Measurements from ENCODE around the gene LRCH3. TPM values are rescaled to one million over a fixed set of nuclear protein-coding genes. Genes with fewer than 3 reads are reported as not detected.

LRCH3 gene
- total and polyA plus RNA-seq, 2 of the 13 experiments (the other 11 are each of a cell fraction or from before 2014, with no cell fraction given): 25.5 to 103 TPM

GRCh38 chr3:197820550-197821335 is 29.7 kb downstream of the LRCH3 start (continued):
- peak; percentile 47; the same call in 1 of the 2 replicates for TF ChIP-seq RAD21 (CRISPR knock-in tag; IDR thresholded peaks at IDR 0.05)
- TF ChIP-seq ZFAT (CRISPR knock-in tag; conservative IDR thresholded peaks at IDR 0.05): no peak
- TF ChIP-seq CC2D1A (CRISPR knock-in tag; IDR thresholded peaks at IDR 0.05): no peak
- TF ChIP-seq ARID4A (CRISPR knock-in tag; IDR thresholded peaks at IDR 0.05; ENCODE audit: borderline replicate concordance): peak; percentile 44; the same call in 1 of the 2 replicates
- TF ChIP-seq ZNF713 (CRISPR knock-in tag; IDR thresholded peaks at IDR 0.05): no peak
- TF ChIP-seq TBP (CRISPR knock-in tag; IDR thresholded peaks at IDR 0.05): no peak
- TF ChIP-seq ZNF784 (CRISPR knock-in tag; IDR thresholded peaks at IDR 0.05; ENCODE audit: borderline replicate concordance): no peak
- no peak for TF ChIP-seq ZNF749 (CRISPR knock-in tag; IDR thresholded peaks at IDR 0.05; ENCODE audit: borderline replicate concordance)
- no peak for TF ChIP-seq ZNF780A (CRISPR knock-in tag; IDR thresholded peaks at IDR 0.05)
- no peak for TF ChIP-seq GATA4 (IDR thresholded peaks at IDR 0.05; ENCODE audit: borderline replicate concordance, low read depth)
- TF ChIP-seq NR2F1 (CRISPR knock-in tag; IDR thresholded peaks at IDR 0.05): peak; percentile 14 to 67; a peak in 2 of 4 replicates
- TF ChIP-seq ZNF891 (CRISPR knock-in tag; IDR thresholded peaks at IDR 0.05): no peak
- TF ChIP-seq ZBTB42 (CRISPR knock-in tag; IDR thresholded peaks at IDR 0.05): no peak
- TF ChIP-seq ZNF816 (CRISPR knock-in tag; IDR thresholded peaks at IDR 0.05; ENCODE audit: borderline replicate concordance): no peak; the same call in 1 of the 2 replicates
- TF ChIP-seq GATAD2A (CRISPR knock-in tag; IDR thresholded peaks at IDR 0.05): peak; percentile 76
- TF ChIP-seq NAIF1 (CRISPR knock-in tag; IDR thresholded peaks at IDR 0.05; ENCODE audit: borderline replicate concordance): no peak
- TF ChIP-seq ZNF691 (CRISPR knock-in tag; IDR thresholded peaks at IDR 0.05; ENCODE audit: borderline replicate concordance, low read depth): peak; percentile 77
- TF ChIP-seq, protein P1, sequence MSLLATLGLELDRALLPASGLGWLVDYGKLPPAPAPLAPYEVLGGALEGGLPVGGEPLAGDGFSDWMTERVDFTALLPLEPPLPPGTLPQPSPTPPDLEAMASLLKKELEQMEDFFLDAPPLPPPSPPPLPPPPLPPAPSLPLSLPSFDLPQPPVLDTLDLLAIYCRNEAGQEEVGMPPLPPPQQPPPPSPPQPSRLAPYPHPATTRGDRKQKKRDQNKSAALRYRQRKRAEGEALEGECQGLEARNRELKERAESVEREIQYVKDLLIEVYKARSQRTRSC (CRISPR knock-in tag; IDR thresholded peaks at IDR 0.05; ENCODE audit: low read depth): no peak
- TF ChIP-seq, protein P2, sequence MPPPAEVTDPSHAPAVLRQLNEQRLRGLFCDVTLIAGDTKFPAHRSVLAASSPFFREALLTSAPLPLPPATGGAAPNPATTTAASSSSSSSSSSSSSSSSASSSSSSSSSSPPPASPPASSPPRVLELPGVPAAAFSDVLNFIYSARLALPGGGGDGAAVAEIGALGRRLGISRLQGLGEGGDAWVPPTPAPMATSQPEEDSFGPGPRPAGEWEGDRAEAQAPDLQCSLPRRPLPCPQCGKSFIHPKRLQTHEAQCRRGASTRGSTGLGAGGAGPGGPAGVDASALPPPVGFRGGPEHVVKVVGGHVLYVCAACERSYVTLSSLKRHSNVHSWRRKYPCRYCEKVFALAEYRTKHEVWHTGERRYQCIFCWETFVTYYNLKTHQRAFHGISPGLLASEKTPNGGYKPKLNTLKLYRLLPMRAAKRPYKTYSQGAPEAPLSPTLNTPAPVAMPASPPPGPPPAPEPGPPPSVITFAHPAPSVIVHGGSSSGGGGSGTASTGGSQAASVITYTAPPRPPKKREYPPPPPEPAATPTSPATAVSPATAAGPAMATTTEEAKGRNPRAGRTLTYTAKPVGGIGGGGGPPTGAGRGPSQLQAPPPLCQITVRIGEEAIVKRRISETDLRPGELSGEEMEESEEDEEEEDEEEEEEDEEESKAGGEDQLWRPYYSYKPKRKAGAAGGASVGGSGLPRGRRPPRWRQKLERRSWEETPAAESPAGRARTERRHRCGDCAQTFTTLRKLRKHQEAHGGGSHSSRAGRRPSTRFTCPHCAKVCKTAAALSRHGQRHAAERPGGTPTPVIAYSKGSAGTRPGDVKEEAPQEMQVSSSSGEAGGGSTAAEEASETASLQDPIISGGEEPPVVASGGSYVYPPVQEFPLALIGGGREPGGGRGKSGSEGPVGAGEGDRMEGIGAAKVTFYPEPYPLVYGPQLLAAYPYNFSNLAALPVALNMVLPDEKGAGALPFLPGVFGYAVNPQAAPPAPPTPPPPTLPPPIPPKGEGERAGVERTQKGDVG (CRISPR knock-in tag; IDR thresholded peaks at IDR 0.05; ENCODE audit: borderline replicate concordance): no peak
